SU-DHL-6 (cell line): Measurements from ENCODE around the gene DLG2.

Experiments used
- H2AFZ ChIP-seq: fragments of 200-600 bp; sonication (generic); 2 replicates; pipeline ENCODE4 v1.6.1; 2014; ENCODE audit warnings: low read depth, mild to moderate bottlenecking, moderate library complexity, mixed read lengths, antibody characterized with exemption, low read length; ENCODE audit not compliant: severe bottlenecking
- H3F3A ChIP-seq: fragments of 200-600 bp; shearing (Covaris generic); 2 replicates; pipeline ENCODE4 v1.6.0; 2016; ENCODE audit warnings: antibody characterized with exemption, mild to moderate bottlenecking; ENCODE audit not compliant: insufficient read depth
- H3K27ac ChIP-seq: fragments of 200-600 bp; sonication (generic); 2 replicates; pipeline ENCODE4 v1.5.1; 2016; ENCODE audit warnings: low read depth, mild to moderate bottlenecking, low read length, moderate library complexity, mixed read lengths
- H3K27me3 ChIP-seq: fragments of 200-600 bp; sonication (generic), shearing (Covaris generic); 2 replicates; pipeline ENCODE4 v1.6.0; 2014; ENCODE audit warnings: mild to moderate bottlenecking, low read length
- H3K36me3 ChIP-seq: fragments of 200-600 bp; sonication (generic); 2 replicates; pipeline ENCODE4 v1.6.1; 2014; ENCODE audit warnings: mild to moderate bottlenecking, low read length, mixed read lengths
- H3K4me2 ChIP-seq: fragments of 300-600, 200-600 bp; shearing (Covaris generic), sonication (generic); 2 replicates; pipeline ENCODE4 v1.6.0; 2014; ENCODE audit warnings: low read length, low read depth, mild to moderate bottlenecking; ENCODE audit not compliant: poor library complexity, severe bottlenecking
- H3K4me3 ChIP-seq: fragments of 200-600 bp; sonication (generic); 2 replicates; pipeline ENCODE4 v1.5.1; 2014; ENCODE audit warnings: antibody characterized with exemption, low read length, mild to moderate bottlenecking, mixed read lengths; ENCODE audit not compliant: insufficient read depth, poor library complexity, severe bottlenecking
- H3K79me2 ChIP-seq: fragments of 200-600 bp; sonication (generic); 2 replicates; pipeline ENCODE4 v1.6.1; 2014; ENCODE audit warnings: mild to moderate bottlenecking, low read length, moderate library complexity; ENCODE audit not compliant: insufficient read depth
- H3K9ac ChIP-seq: fragments of 200-600 bp; sonication (generic); 2 replicates; pipeline ENCODE4 v1.7.0; 2014; ENCODE audit warnings: mild to moderate bottlenecking, low read length
- H3K9me2 ChIP-seq: fragments of 200-600 bp; sonication (generic); replicated peaks from 2 replicates; pipeline ENCODE4 v1.6.1; 2014; ENCODE audit warnings: low read length; ENCODE audit not compliant: insufficient read depth
- H3K9me3 ChIP-seq: fragments of 200-600 bp; sonication (generic); 2 replicates; pipeline ENCODE4 v1.6.1; 2014; ENCODE audit warnings: low read length, mixed read lengths; ENCODE audit not compliant: insufficient read depth
- H4K20me1 ChIP-seq: fragments of 200-600 bp; sonication (generic); 2 replicates; pipeline ENCODE4 v1.6.1; 2014; ENCODE audit warnings: low read depth, mild to moderate bottlenecking, antibody characterized with exemption, low read length, moderate library complexity, mixed read lengths
- CTCF ChIP-seq: fragments of 200-600 bp; sonication (generic); IDR thresholded peaks from one replicate; pipeline ENCODE4 v1.5.1; 2017; ENCODE audit warnings: antibody characterized with exemption, mild to moderate bottlenecking, low read length, moderate library complexity; ENCODE audit not compliant: insufficient read depth, poor library complexity, severe bottlenecking
- EZH2phosphoT487 ChIP-seq: fragments of 200-600 bp; sonication (generic), shearing (Covaris generic); conservative IDR thresholded peaks from 2 replicates; pipeline ENCODE4 v1.6.1; 2018; ENCODE audit warnings: mild to moderate bottlenecking, antibody characterized with exemption, low read length, moderate library complexity, mixed read lengths

Gene DLG2

DNA sequence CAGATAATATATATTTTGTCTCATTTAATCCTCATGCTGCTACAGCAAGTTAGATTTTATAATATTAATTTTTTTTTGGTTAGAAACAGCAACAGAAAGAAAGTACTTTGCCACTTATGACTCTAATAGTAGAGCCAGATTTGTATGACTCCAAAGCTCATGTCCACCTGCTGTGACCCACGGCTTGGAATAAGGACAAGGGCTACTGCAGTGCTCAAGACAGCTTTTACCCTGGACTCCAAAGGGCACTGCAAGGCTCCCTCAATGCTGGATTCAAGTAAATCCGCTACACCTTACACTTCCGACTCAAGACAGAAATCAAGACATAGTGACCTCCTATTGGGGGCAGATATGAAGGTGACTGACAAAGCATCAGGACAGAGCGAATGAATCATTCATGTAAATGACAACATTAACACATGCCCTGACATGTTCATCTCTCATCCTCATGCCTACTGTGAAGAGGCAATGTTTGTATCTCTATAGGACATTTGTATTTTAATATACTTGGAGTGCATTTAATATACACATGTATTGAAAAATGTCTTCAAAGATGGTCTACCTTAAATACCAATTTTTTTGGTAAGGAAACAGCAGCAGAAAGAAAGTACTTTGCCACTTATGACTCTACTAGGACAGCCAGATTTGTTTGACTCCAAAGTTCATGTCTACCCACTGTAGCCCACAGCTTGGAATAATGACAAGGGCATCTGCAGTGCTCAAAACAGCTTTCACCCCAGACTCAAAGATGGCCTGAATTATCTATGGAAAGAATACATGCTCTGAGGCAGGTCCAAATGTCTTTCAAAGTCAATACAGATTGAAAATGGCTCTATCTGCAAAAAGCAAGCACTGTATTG, 1965.4 kb downstream of the DLG2 start:
- no peak overlapping the region for H3K4me2 ChIP-seq
- H3K9ac ChIP-seq: no peak overlapping the region
- H3K9me2 ChIP-seq: no peaks in the 10 kb centered on the region
- no peak for TF ChIP-seq CTCF
- TF ChIP-seq EZH2phosphoT487: no peak
- H2AFZ ChIP-seq: no peak overlapping the region
- H3K79me2 ChIP-seq: no peaks in the 10 kb centered on the region
- H3K4me3 ChIP-seq: no peak overlapping the region
- no peaks in the 10 kb centered on the region for H3K36me3 ChIP-seq
- H3K9me3 ChIP-seq: no peaks in the 10 kb centered on the region
- no peak overlapping the region for H3K27ac ChIP-seq
- H3F3A ChIP-seq: no peaks in the 10 kb centered on the region
- no peaks in the 10 kb centered on the region for H4K20me1 ChIP-seq
- H3K27me3 ChIP-seq: no peaks in the 10 kb centered on the region

DNA sequence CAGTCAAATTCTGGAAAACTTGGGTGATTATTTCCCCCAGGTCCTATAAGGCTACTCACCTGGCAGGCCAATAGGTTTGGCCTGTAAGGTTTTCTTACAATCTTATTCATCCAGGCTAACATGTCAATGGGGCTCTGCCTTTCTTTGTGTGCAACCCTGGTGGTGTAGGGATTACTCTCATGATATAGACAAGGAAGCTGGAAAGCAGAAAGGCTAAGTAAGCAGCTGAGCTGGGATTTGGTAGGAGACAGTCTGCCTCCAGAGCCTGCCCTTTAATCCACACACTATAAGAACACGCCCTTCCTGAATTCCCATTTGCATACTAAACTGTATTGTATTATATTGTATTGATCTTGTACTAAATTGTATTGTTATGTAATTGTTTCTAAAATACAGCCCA, 1967.7 kb downstream of the DLG2 start:
- Histone ChIP-seq H3K4me2 (no peak overlapping the region), H3F3A (no peaks in the 10 kb centered on the region), H3K9me3 (no peaks in the 10 kb centered on the region), H3K27ac (no peak overlapping the region), H3K9me2 (no peaks in the 10 kb centered on the region), H3K36me3 (no peaks in the 10 kb centered on the region), H3K9ac (no peak overlapping the region), H4K20me1 (no peaks in the 10 kb centered on the region), H3K27me3 (no peaks in the 10 kb centered on the region), H3K79me2 (no peaks in the 10 kb centered on the region), H2AFZ (no peak overlapping the region), H3K4me3 (no peak overlapping the region)
- TF ChIP-seq EZH2phosphoT487 (no peak), CTCF (no peak)

DNA sequence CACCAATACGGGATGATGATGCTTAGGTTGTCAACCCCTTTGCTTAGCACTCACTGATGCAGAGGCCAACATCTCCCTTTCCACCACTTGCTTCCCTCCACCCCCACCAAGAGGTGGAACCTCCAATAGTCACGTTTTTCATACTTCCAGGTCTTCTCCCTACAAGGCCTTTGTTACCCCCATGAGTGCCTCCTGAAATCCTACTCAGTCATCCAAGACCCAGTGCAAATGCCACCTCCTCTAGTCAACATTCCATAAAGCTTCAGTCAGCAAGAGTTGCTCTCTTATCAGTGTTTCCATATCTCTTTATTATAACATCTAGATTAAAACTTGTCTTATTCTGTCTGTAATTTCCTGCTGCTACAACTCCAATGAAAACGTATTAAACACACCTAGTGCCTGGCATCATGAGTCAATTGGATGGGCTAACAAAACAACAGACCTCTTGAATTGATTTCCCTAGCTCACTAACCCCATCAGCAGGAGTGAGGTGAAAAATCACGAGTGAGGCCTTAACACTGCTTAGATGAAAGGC, 1970.3 kb downstream of the DLG2 start:
- Histone ChIP-seq H3K4me3 (no peak overlapping the region), H3K79me2 (no peaks in the 10 kb centered on the region), H3K9ac (no peak overlapping the region), H4K20me1 (no peaks in the 10 kb centered on the region), H3K9me2 (no peaks in the 10 kb centered on the region), H3K4me2 (no peak overlapping the region), H3K9me3 (no peaks in the 10 kb centered on the region), H3K36me3 (no peaks in the 10 kb centered on the region), H3F3A (no peaks in the 10 kb centered on the region), H3K27me3 (no peaks in the 10 kb centered on the region), H3K27ac (no peak overlapping the region), H2AFZ (no peak overlapping the region)
- no peak for TF ChIP-seq CTCF
- TF ChIP-seq EZH2phosphoT487: no peak
